ENCODE results near the gene AKR7A2. TPM values are rescaled to one million over a fixed set of nuclear protein-coding genes. Genes with fewer than 3 reads are reported as not detected.

Gene AKR7A2
- total RNA-seq, 1 experiment from 2014 or later: 86.6 TPM

GRCh38 chr1:19347533-19348172 lies 35.7 kb upstream of the AKR7A2 start:
- H3K9me3 ChIP-seq (ENCODE audit: control insufficient read depth, insufficient read depth, low read depth, low read length): no peaks in the 10 kb centered on the region
- no peaks in the 10 kb centered on the region for H3K27me3 ChIP-seq (ENCODE audit: control insufficient read depth, insufficient read depth, low read length)
- ATAC-seq (no peak), DNase-seq (ENCODE audit: low read depth, low spot score) (no peak)
- TF ChIP-seq, protein P1, sequence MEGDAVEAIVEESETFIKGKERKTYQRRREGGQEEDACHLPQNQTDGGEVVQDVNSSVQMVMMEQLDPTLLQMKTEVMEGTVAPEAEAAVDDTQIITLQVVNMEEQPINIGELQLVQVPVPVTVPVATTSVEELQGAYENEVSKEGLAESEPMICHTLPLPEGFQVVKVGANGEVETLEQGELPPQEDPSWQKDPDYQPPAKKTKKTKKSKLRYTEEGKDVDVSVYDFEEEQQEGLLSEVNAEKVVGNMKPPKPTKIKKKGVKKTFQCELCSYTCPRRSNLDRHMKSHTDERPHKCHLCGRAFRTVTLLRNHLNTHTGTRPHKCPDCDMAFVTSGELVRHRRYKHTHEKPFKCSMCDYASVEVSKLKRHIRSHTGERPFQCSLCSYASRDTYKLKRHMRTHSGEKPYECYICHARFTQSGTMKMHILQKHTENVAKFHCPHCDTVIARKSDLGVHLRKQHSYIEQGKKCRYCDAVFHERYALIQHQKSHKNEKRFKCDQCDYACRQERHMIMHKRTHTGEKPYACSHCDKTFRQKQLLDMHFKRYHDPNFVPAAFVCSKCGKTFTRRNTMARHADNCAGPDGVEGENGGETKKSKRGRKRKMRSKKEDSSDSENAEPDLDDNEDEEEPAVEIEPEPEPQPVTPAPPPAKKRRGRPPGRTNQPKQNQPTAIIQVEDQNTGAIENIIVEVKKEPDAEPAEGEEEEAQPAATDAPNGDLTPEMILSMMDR (IDR thresholded peaks at IDR 0.05): no peak
- TF ChIP-seq SIN3A (IDR thresholded peaks at IDR 0.05; ENCODE audit: borderline replicate concordance, insufficient read depth, low read depth, low read length): no peak
- no peak overlapping the region for H3K4me3 ChIP-seq (ENCODE audit: low read depth in 2 of 2, low read length in 2 of 2)
- no peak overlapping the region for H3K27ac ChIP-seq (ENCODE audit: low read length)
- CTCF ChIA-PET: no interaction called here
- H3K36me3 ChIP-seq (ENCODE audit: control insufficient read depth, insufficient read depth, low read length): no peaks in the 10 kb centered on the region
- BruUV-seq (replicated peaks): no TSS peak
- POLR2A ChIA-PET: no interaction called here
- in situ Hi-C loops (cut with HindIII; ENCODE audit: low pct_unique_long_range_greater_than_20kb, low sequenced_read_pairs) (no loop called here), intact Hi-C loops (cut with micrococcal nuclease; ENCODE audit: unreplicated experiment) (no loop called here)
- H3K4me1 ChIP-seq (ENCODE audit: control insufficient read depth, insufficient read depth, low read length): 0 out of 2 replicates have a peak, but pooled peaks cover 3% of the 10 kb centered on the region

GRCh38 chr1:19346026-19346425 lies 34.1 kb upstream of the AKR7A2 start:
- intact Hi-C loops (cut with micrococcal nuclease; ENCODE audit: unreplicated experiment): no loop called here
- Histone ChIP-seq H3K9me3 (ENCODE audit: control insufficient read depth, insufficient read depth, low read depth, low read length) (no peaks in the 10 kb centered on the region), H3K4me1 (ENCODE audit: control insufficient read depth, insufficient read depth, low read length) (0 out of 2 replicates have a peak, but pooled peaks cover 3% of the 10 kb centered on the region), H3K4me3 (ENCODE audit: low read depth in 2 of 2, low read length in 2 of 2) (no peak overlapping the region), H3K27me3 (ENCODE audit: control insufficient read depth, insufficient read depth, low read length) (no peaks in the 10 kb centered on the region), H3K36me3 (ENCODE audit: control insufficient read depth, insufficient read depth, low read length) (peaks cover under 1% of the 10 kb centered on the region; the same call in 1 of the 2 replicates), H3K27ac (ENCODE audit: low read length) (peak overlapping the region; percentile 17; the same call in 1 of the 2 replicates)
- CTCF ChIA-PET: interaction anchor here (0.7 kb wide), 2 partner anchors 103 to 305 kb away, joined by 4 to 7 read pairs; no protein-coding TSS in a partner anchor
- ATAC-seq: no peak
- no peak for TF ChIP-seq TCF7L2 (IDR thresholded peaks at IDR 0.05; ENCODE audit: low read depth, low read length)
- TF ChIP-seq POLR2AphosphoS5 (IDR thresholded peaks at IDR 0.05; ENCODE audit: low read depth, low read length): no peak
- TF ChIP-seq, protein P1 (IDR thresholded peaks at IDR 0.05): no peak
- no peak for TF ChIP-seq REST (IDR thresholded peaks at IDR 0.05; ENCODE audit: insufficient read depth in 1 of 2, low read depth in 2 of 2, low read length in 1 of 2)
- TF ChIP-seq SIN3A (IDR thresholded peaks at IDR 0.05; ENCODE audit: borderline replicate concordance, insufficient read depth, low read depth, low read length): no peak
- BruUV-seq (replicated peaks): TSS peak; percentile 28
- DNase-seq (ENCODE audit: low read depth, low spot score): no peak
- POLR2A ChIA-PET: no interaction called here
- in situ Hi-C loops (cut with HindIII; ENCODE audit: low pct_unique_long_range_greater_than_20kb, low sequenced_read_pairs): no loop called here

Measured in Panc1 (cell line).